OCI-LY1 (cell line): ENCODE measurements around the gene TUBA4A.

ENCODE experiments used
- EZH2 ChIP-seq: fragments of 200-600 bp; sonication (generic), shearing (Covaris generic); IDR thresholded peaks from 2 replicates; pipeline ENCODE4 v1.8.0; 2017; ENCODE audit warnings: borderline replicate concordance, mixed run types, mild to moderate bottlenecking, antibody characterized with exemption, low read length, moderate library complexity, mixed read lengths
- TF ChIP-seq, protein P1 (sequence below): fragments of 200-600 bp; sonication (generic), shearing (Covaris generic); IDR thresholded peaks from 2 replicates; pipeline ENCODE4 v1.5.1; 2017; ENCODE audit warnings: mild to moderate bottlenecking, antibody characterized with exemption, low read length, moderate library complexity, mixed read lengths

DNA sequence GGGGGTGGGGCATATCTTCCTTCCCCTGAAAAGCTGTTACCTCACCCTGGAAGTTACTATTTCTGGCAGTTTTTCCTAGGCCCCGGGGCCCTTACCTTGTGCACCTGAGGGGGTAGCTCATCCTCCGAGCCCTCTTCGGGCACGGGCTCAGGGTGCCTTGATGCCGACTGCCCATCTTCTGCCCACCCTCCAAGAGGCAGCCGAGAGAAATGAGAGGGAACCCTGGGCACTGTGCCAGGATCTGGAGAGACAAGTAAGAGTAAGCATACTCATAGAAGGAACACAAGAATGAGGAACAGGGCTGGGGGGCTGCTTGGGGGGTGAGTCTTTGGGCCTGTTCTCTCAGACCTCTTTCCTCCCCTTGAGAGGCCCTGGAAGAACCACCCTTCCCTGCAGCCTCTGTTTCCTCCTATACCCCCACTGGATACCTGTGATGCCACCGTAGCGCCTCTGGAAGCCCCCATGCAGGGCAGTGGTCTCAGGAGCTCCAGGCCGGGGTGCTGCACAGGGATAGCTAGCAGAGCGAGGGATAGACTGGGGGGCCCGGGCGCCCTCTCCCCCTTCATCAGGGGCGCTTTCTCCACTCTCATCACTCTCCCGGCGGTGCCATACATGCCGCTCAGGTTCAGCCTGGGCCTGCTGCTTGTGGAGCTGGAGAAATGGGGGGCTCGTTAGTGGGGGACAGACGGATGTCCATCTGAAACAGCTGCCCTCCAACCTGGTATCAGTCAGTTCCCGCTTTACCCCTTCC is 32.9 kb downstream of the TUBA4A start:
- TF ChIP-seq, protein P1, sequence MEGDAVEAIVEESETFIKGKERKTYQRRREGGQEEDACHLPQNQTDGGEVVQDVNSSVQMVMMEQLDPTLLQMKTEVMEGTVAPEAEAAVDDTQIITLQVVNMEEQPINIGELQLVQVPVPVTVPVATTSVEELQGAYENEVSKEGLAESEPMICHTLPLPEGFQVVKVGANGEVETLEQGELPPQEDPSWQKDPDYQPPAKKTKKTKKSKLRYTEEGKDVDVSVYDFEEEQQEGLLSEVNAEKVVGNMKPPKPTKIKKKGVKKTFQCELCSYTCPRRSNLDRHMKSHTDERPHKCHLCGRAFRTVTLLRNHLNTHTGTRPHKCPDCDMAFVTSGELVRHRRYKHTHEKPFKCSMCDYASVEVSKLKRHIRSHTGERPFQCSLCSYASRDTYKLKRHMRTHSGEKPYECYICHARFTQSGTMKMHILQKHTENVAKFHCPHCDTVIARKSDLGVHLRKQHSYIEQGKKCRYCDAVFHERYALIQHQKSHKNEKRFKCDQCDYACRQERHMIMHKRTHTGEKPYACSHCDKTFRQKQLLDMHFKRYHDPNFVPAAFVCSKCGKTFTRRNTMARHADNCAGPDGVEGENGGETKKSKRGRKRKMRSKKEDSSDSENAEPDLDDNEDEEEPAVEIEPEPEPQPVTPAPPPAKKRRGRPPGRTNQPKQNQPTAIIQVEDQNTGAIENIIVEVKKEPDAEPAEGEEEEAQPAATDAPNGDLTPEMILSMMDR, result no peak
- no peak for TF ChIP-seq EZH2
